Nephron progenitor cell (in vitro differentiated cells): Measurements from ENCODE around the gene CBLB.

Experiments used
- DNase-seq: peaks from one replicate; pipeline ENCODE4 v3.0.0; 2021
- H3K27ac Mint-ChIP-seq: 2 replicates; pipeline ENCODE4 v1.8.0; 2021; ENCODE audit warnings: mild to moderate bottlenecking, moderate library complexity, mixed read lengths
- H3K27me3 Mint-ChIP-seq: 2 replicates; pipeline ENCODE4 v1.8.0; 2021; ENCODE audit warnings: mild to moderate bottlenecking, low read depth, mixed read lengths; ENCODE audit not compliant: poor library complexity
- H3K36me3 Mint-ChIP-seq: 2 replicates; pipeline ENCODE4 v1.8.0; 2021; ENCODE audit warnings: low read depth, mixed read lengths
- H3K4me1 Mint-ChIP-seq: 2 replicates; pipeline ENCODE4 v1.8.0; 2021; ENCODE audit warnings: mixed read lengths
- H3K4me3 Mint-ChIP-seq: 2 replicates; pipeline ENCODE4 v1.8.0; 2021; ENCODE audit warnings: mild to moderate bottlenecking, moderate library complexity, mixed read lengths
- H3K9me3 Mint-ChIP-seq: 2 replicates; pipeline ENCODE4 v1.8.0; 2021; ENCODE audit warnings: mild to moderate bottlenecking, moderate library complexity, mixed read lengths
- TF ChIP-seq, protein P1 (sequence below): fragments of 200-600 bp; sonication (generic); IDR thresholded peaks from 2 replicates; pipeline ENCODE4 v1.5.0; 2021; ENCODE audit warnings: antibody characterized with exemption

Gene CBLB

GRCh38 chr3:105634708-105635107 lies 234.1 kb downstream of the CBLB start:
- no peaks in the 10 kb centered on the region for H3K36me3 Mint-ChIP-seq
- H3K4me1 Mint-ChIP-seq, result no peaks in the 10 kb centered on the region
- H3K27me3 Mint-ChIP-seq, result no peaks in the 10 kb centered on the region
- H3K4me3 Mint-ChIP-seq, result no peak overlapping the region
- H3K27ac Mint-ChIP-seq, result no peak overlapping the region
- H3K9me3 Mint-ChIP-seq, result no peaks in the 10 kb centered on the region
- DNase-seq, result no peak
- TF ChIP-seq, protein P1, sequence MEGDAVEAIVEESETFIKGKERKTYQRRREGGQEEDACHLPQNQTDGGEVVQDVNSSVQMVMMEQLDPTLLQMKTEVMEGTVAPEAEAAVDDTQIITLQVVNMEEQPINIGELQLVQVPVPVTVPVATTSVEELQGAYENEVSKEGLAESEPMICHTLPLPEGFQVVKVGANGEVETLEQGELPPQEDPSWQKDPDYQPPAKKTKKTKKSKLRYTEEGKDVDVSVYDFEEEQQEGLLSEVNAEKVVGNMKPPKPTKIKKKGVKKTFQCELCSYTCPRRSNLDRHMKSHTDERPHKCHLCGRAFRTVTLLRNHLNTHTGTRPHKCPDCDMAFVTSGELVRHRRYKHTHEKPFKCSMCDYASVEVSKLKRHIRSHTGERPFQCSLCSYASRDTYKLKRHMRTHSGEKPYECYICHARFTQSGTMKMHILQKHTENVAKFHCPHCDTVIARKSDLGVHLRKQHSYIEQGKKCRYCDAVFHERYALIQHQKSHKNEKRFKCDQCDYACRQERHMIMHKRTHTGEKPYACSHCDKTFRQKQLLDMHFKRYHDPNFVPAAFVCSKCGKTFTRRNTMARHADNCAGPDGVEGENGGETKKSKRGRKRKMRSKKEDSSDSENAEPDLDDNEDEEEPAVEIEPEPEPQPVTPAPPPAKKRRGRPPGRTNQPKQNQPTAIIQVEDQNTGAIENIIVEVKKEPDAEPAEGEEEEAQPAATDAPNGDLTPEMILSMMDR, result no peak

DNA sequence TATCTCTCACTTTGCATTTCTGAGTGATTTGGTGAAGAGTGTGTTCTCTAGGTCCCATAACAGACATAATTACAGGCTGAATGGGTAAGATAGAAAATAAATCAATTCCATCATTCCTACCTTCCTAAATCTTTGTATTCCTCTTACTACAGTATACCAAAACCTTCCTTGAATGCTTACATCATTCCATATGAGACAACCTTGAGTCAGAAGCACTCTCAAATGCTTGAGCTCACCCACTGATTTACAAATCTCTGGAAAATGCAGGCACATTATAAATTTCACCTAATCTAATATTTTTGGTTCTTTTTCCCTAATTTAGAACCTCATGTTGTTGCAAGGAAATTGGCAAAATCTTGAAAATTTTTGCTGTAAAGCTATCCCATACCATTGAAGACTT lies 239.1 kb downstream of the CBLB start:
- no peaks in the 10 kb centered on the region for H3K9me3 Mint-ChIP-seq
- DNase-seq, result no peak
- TF ChIP-seq, protein P1, result no peak
- no peak overlapping the region for H3K27ac Mint-ChIP-seq
- H3K4me1 Mint-ChIP-seq, result no peaks in the 10 kb centered on the region
- H3K27me3 Mint-ChIP-seq, result no peaks in the 10 kb centered on the region
- no peak overlapping the region for H3K4me3 Mint-ChIP-seq
- H3K36me3 Mint-ChIP-seq, result no peaks in the 10 kb centered on the region

GRCh38 chr3:105626739-105627138 lies 242.1 kb downstream of the CBLB start:
- Mint-ChIP-seq H3K27me3 (no peaks in the 10 kb centered on the region), H3K9me3 (no peaks in the 10 kb centered on the region), H3K4me3 (no peak overlapping the region), H3K27ac (no peak overlapping the region), H3K4me1 (no peaks in the 10 kb centered on the region), H3K36me3 (no peaks in the 10 kb centered on the region)
- TF ChIP-seq, protein P1, result no peak
- no peak for DNase-seq

GRCh38 chr3:105622169-105622568 lies 246.6 kb downstream of the CBLB start:
- H3K4me3 Mint-ChIP-seq, result no peak overlapping the region
- H3K4me1 Mint-ChIP-seq, result no peaks in the 10 kb centered on the region
- no peak overlapping the region for H3K27ac Mint-ChIP-seq
- no peak for DNase-seq
- H3K36me3 Mint-ChIP-seq, result no peaks in the 10 kb centered on the region
- no peaks in the 10 kb centered on the region for H3K9me3 Mint-ChIP-seq
- H3K27me3 Mint-ChIP-seq, result no peaks in the 10 kb centered on the region
- TF ChIP-seq, protein P1, result no peak

- DNase-seq, result no peak
- Mint-ChIP-seq H3K4me1 (no peaks in the 10 kb centered on the region), H3K27me3 (no peaks in the 10 kb centered on the region), H3K27ac (no peak overlapping the region), H3K4me3 (no peak overlapping the region), H3K36me3 (no peaks in the 10 kb centered on the region), H3K9me3 (no peaks in the 10 kb centered on the region)
- TF ChIP-seq, protein P1, result no peak
Measured at GRCh38 chr3:105620236-105620635, 248.6 kb downstream of the CBLB start.

DNA sequence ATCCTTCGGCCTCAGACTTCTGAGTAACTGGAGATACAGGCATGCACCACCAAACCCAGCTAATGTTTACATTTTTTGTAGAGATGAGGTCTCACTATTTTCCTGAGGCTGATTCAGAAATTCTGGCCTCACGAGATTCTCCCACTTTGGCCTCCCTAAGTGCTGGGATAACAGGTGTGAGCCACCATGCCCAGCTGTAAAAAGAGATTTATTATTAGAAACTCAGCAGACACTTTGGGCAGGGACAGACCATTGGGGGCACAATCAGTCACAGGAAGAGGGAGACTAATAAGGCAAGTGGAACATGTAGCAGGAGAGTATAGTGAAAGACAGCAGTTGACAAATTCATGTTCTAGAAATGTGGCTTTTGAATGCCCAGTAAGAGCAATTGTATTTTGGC lies 249.2 kb downstream of the CBLB start:
- Mint-ChIP-seq H3K4me3 (no peak overlapping the region), H3K36me3 (no peaks in the 10 kb centered on the region), H3K27me3 (no peaks in the 10 kb centered on the region), H3K4me1 (no peaks in the 10 kb centered on the region), H3K27ac (peak overlapping the region; percentile 22), H3K9me3 (no peaks in the 10 kb centered on the region)
- no peak for DNase-seq
- TF ChIP-seq, protein P1, result no peak
